HG02798 (cell line): Measurements from ENCODE around the gene NR3C1.

Experiments
- ATAC-seq: cut with Tn5 transposase; IDR thresholded peaks from one replicate; pipeline ENCODE4 v1.9.1; 2021; ENCODE audit warnings: mild to moderate bottlenecking; ENCODE audit not compliant: unreplicated experiment, poor library complexity

NR3C1 gene

GRCh38 chr5:143427122-143427735 is 23.7 kb upstream of the NR3C1 start:
- ATAC-seq = no peak

- peak; percentile 75 for ATAC-seq
These were observed 23.0 kb upstream of the NR3C1 start for GRCh38 chr5:143426437-143426991.

GRCh38 chr5:143425835-143426234 is 22.3 kb upstream of the NR3C1 start:
- ATAC-seq = no peak

- ATAC-seq = peak; percentile 63
These were observed 14.8 kb upstream of the NR3C1 start for GRCh38 chr5:143418140-143418866.

- ATAC-seq = no peak
These were observed 14.1 kb upstream of the NR3C1 start for GRCh38 chr5:143417503-143418139.

GRCh38 chr5:143416411-143416810 is 12.9 kb upstream of the NR3C1 start:
- no peak for ATAC-seq

- ATAC-seq = peak; percentile 77
These were observed 10.6 kb upstream of the NR3C1 start for GRCh38 chr5:143413958-143414669.

GRCh38 chr5:143412661-143413342 is 9.3 kb upstream of the NR3C1 start:
- ATAC-seq = no peak

GRCh38 chr5:143409926-143410325 is 6.4 kb upstream of the NR3C1 start:
- no peak for ATAC-seq

GRCh38 chr5:143406408-143406807 is 2.9 kb upstream of the NR3C1 start:
- ATAC-seq = no peak

- ATAC-seq = no peak
These were observed 2.3 kb upstream of the NR3C1 start for GRCh38 chr5:143405849-143406098.

- ATAC-seq = peak; percentile 34
These were observed 1.8 kb upstream of the NR3C1 start for GRCh38 chr5:143405063-143405848.

GRCh38 chr5:143404416-143405062 is 1.1 kb upstream of the NR3C1 start:
- ATAC-seq = peak; percentile 14

- ATAC-seq = peak; percentile 16
These were observed 223 bp downstream of the NR3C1 start for GRCh38 chr5:143403334-143403592.

- no peak for ATAC-seq
These were observed 743 bp downstream of the NR3C1 start for GRCh38 chr5:143402553-143403333.

GRCh38 chr5:143402017-143402552 is 1.4 kb downstream of the NR3C1 start:
- ATAC-seq = no peak

- ATAC-seq = no peak
These were observed 2.1 kb downstream of the NR3C1 start for GRCh38 chr5:143401227-143402016.
